K562 (cell line): ENCODE results near the gene BAIAP2L2. TPM values are rescaled to one million over a fixed set of nuclear protein-coding genes. Genes with fewer than 3 reads are reported as not detected.

ENCODE experiments used
- ATAC-seq: fragments of 200-7000 bp; cut with Tn5 transposase; 3 replicates; pipeline ENCODE4 v1.9.1; 2020; ENCODE audit warnings: moderate library complexity
- BruUV-seq: library from RNA; stranded (reverse); fragments of 400-500 nt; replicated peaks from 2 replicates; lab custom pipeline; 2021; lab: Mats Ljungman, UMichigan
- CTCF ChIA-PET: fragments of 300-600 bp; formaldehyde crosslinking; extraction: SDS; loops from one replicate; lab custom pipeline; 2021; ENCODE audit warnings: low intra/inter-chr PET ratio; lab: Yijun Ruan, JAX
- POLR2A ChIA-PET: fragments of 300-600, 350-650 bp; sonication (Branson Sonifier 250); formaldehyde crosslinking; extraction: SDS; loops from one replicate; lab custom pipeline; 2021; ENCODE audit warnings: antibody characterized with exemption, inconsistent platforms; lab: Yijun Ruan, JAX
- DNase-seq, 4 experiments: peaks; one replicate each; pipeline versions ENCODE4 v3.0.0 to v3.0.0-alpha.2; 2011 to 2018; ENCODE audit warnings: low spot score in 3 of 4, mixed read lengths in 3 of 4; ENCODE audit errors: extremely low read depth in 1 of 4
- FAIRE-seq: peaks from 2 replicates; lab custom pipeline; 2011; peaks lifted over from hg19 to GRCh38; lab: Jason Lieb, UNC
- H2AFZ ChIP-seq: 2 replicates; pipeline ENCODE4 v1.6.0; 2011; ENCODE audit warnings: low read depth, low read length, control low read depth, inconsistent platforms
- H3K27ac ChIP-seq: fragments of 200-600 bp; 3 replicates; pipeline ENCODE4 v1.8.0; 2011; ENCODE audit warnings: low read depth, mild to moderate bottlenecking, control low read depth, inconsistent platforms, low read length, moderate library complexity, mixed read lengths; ENCODE audit errors: extremely low read depth
- H3K27me3 ChIP-seq, 2 experiments: fragments of 300-600 bp in 1 of 2; 2 replicates in 1 of 2; 3 replicates in 1 of 2; pipeline versions ENCODE4 v1.6.0 to v1.8.0; 2011; ENCODE audit warnings: inconsistent platforms in 2 of 2, low read length in 2 of 2, mild to moderate bottlenecking in 1 of 2, mixed read lengths in 1 of 2, moderate library complexity in 1 of 2; ENCODE audit not compliant: control insufficient read depth in 2 of 2, insufficient read depth in 2 of 2
- H3K36me3 ChIP-seq: fragments of 300-600 bp; 3 replicates; pipeline ENCODE4 v1.8.0; 2011; ENCODE audit warnings: mild to moderate bottlenecking, low read length, inconsistent platforms; ENCODE audit not compliant: control insufficient read depth, insufficient read depth
- H3K4me1 ChIP-seq, 2 experiments: fragments of 200-600 bp in 1 of 2; replicated peaks in 1 of 2; 2 replicates in 1 of 2; 3 replicates in 1 of 2; pipeline versions ENCODE4 v1.5.1 to v1.8.0; 2011; ENCODE audit warnings: inconsistent platforms in 2 of 2, low read length in 2 of 2, mild to moderate bottlenecking in 1 of 2, mixed read lengths in 1 of 2, moderate library complexity in 1 of 2; ENCODE audit not compliant: control insufficient read depth in 2 of 2, insufficient read depth in 2 of 2
- H3K4me2 ChIP-seq: 2 replicates; pipeline ENCODE4 v1.6.1; 2011; ENCODE audit warnings: low read length, control low read depth, inconsistent platforms, mixed read lengths; ENCODE audit not compliant: insufficient read depth
- H3K4me3 ChIP-seq: fragments of 200-600 bp; sonication (generic), shearing (Covaris generic); 2 replicates; pipeline ENCODE4 v1.5.1; 2016; ENCODE audit warnings: control low read depth, inconsistent platforms
- H3K79me2 ChIP-seq: fragments of 200-600 bp; 3 replicates; pipeline ENCODE4 v1.8.0; 2011; ENCODE audit warnings: low read length, inconsistent platforms; ENCODE audit not compliant: control insufficient read depth, insufficient read depth
- H3K9ac ChIP-seq, 2 experiments: 2 replicates each; pipeline versions ENCODE4 v1.6.0 to v1.6.1; 2011; ENCODE audit warnings: low read depth in 2 of 2, low read length in 2 of 2, control low read depth in 1 of 2, inconsistent platforms in 1 of 2, mild to moderate bottlenecking in 1 of 2, mixed read lengths in 1 of 2; ENCODE audit not compliant: insufficient read depth in 1 of 2
- H3K9me1 ChIP-seq: one replicate; pipeline ENCODE4 v1.6.0; 2011; ENCODE audit warnings: inconsistent platforms, mild to moderate bottlenecking, low read length, moderate library complexity; ENCODE audit not compliant: control insufficient read depth, insufficient read depth
- H3K9me3 ChIP-seq: replicated peaks from 2 replicates; pipeline ENCODE4 v1.5.1; 2011; ENCODE audit warnings: low read depth, low read length, inconsistent platforms; ENCODE audit not compliant: control insufficient read depth, insufficient read depth
- H4K20me1 ChIP-seq: replicated peaks from 2 replicates; pipeline ENCODE4 v1.6.1; 2011; ENCODE audit warnings: low read length, inconsistent platforms, mixed read lengths; ENCODE audit not compliant: control insufficient read depth, insufficient read depth
- C11orf30 ChIP-seq: fragments of 450-650 bp; IDR thresholded peaks from 2 replicates; pipeline ENCODE4 v1.6.1; 2016; ENCODE audit warnings: low read depth, mild to moderate bottlenecking
- DLX4 ChIP-seq: fragments of 250-450 bp; sonication (Bioruptor Pico); IDR thresholded peaks from 2 replicates; pipeline ENCODE4 v1.6.1; 2021; ENCODE audit warnings: mild to moderate bottlenecking
- GABPB2 ChIP-seq: fragments of 250-450 bp; sonication (Bioruptor Pico); conservative IDR thresholded peaks from 2 replicates; pipeline ENCODE4 v1.5.1; 2021; ENCODE audit warnings: mild to moderate bottlenecking
- HNRNPUL1 ChIP-seq: fragments of 200-400 bp; formaldehyde crosslinking; IDR thresholded peaks from 2 replicates; pipeline ENCODE4 v1.6.1; 2017; ENCODE audit warnings: low read length
- IRF1 ChIP-seq: sonication (generic); formaldehyde crosslinking; IDR thresholded peaks from 2 replicates; pipeline ENCODE4 v1.8.0; 2022; ENCODE audit warnings: missing genetic modification reagents, mild to moderate bottlenecking, borderline replicate concordance
- MBD2 ChIP-seq: sonication (generic); IDR thresholded peaks from 2 replicates; pipeline ENCODE4 v1.6.1; 2016; ENCODE audit warnings: low read depth, borderline replicate concordance
- MTA1 ChIP-seq: fragments of 450-650 bp; IDR thresholded peaks from 2 replicates; pipeline ENCODE4 v1.6.1; 2017; ENCODE audit warnings: borderline replicate concordance
- PCBP2 ChIP-seq: fragments of 200-400 bp; formaldehyde crosslinking; IDR thresholded peaks from 2 replicates; pipeline ENCODE4 v1.6.1; 2018; ENCODE audit warnings: low read length, low read depth, mild to moderate bottlenecking, moderate library complexity; ENCODE audit not compliant: poor library complexity, severe bottlenecking
- PTTG1 ChIP-seq: fragments of 450-650 bp; IDR thresholded peaks from 2 replicates; pipeline ENCODE4 v1.6.1; 2016; ENCODE audit warnings: low read depth, mild to moderate bottlenecking, missing genetic modification characterization, missing compliant biosample characterization
- PYGO2 ChIP-seq: fragments of 450-650 bp; IDR thresholded peaks from 2 replicates; pipeline ENCODE4 v1.6.1; 2016; ENCODE audit warnings: mild to moderate bottlenecking, missing genetic modification characterization, moderate library complexity, missing compliant biosample characterization
- RBM34 ChIP-seq: fragments of 200-400 bp; formaldehyde crosslinking; IDR thresholded peaks from 2 replicates; pipeline ENCODE4 v1.6.1; 2018; ENCODE audit warnings: low read length, borderline replicate concordance; ENCODE audit not compliant: insufficient read depth
- SPI1 ChIP-seq: IDR thresholded peaks from 2 replicates; pipeline ENCODE4 v1.6.1; 2011; ENCODE audit warnings: low read depth, low read length, control low read depth, borderline replicate concordance
- TAF9B ChIP-seq: fragments of 450-650 bp; IDR thresholded peaks from 2 replicates; pipeline ENCODE4 v1.6.1; 2018; ENCODE audit warnings: mild to moderate bottlenecking; ENCODE audit not compliant: partially characterized antibody
- TFE3 ChIP-seq: fragments of 450-650 bp; formaldehyde crosslinking; IDR thresholded peaks from 2 replicates; pipeline ENCODE4 v1.4.0; 2020; ENCODE audit warnings: mild to moderate bottlenecking, mixed read lengths
- THAP12 ChIP-seq: fragments of 250-450 bp; sonication (Bioruptor Pico); IDR thresholded peaks from 2 replicates; pipeline ENCODE4 v1.9.0; 2021; ENCODE audit warnings: mild to moderate bottlenecking, inconsistent platforms
- ZFP30 ChIP-seq: fragments of 250-450 bp; sonication (Bioruptor Pico); IDR thresholded peaks from 2 replicates; pipeline ENCODE4 v1.8.0; 2022; ENCODE audit warnings: moderate library complexity, mild to moderate bottlenecking, inconsistent platforms, borderline replicate concordance
- ZNF41 ChIP-seq: fragments of 250-450 bp; sonication (Bioruptor Pico); conservative IDR thresholded peaks from 2 replicates; pipeline ENCODE4 v1.4.0; 2020; ENCODE audit warnings: mild to moderate bottlenecking
- ZNF668 ChIP-seq: fragments of 250-450 bp; sonication (Bioruptor Pico); IDR thresholded peaks from 2 replicates; pipeline ENCODE4 v1.8.0; 2022; ENCODE audit warnings: mild to moderate bottlenecking, inconsistent platforms
- ZNF696 ChIP-seq: fragments of 250-450 bp; sonication (Bioruptor Pico); conservative IDR thresholded peaks from 2 replicates; pipeline ENCODE4 v1.4.0; 2020; ENCODE audit warnings: mild to moderate bottlenecking, moderate library complexity
- WGBS: fragments of 100-300 bp; shearing (Covaris generic); methylation state at CpG from one replicate; pipeline ENCODE4 v1.1.6; 2016; ENCODE audit warnings: low coverage, mixed read lengths; ENCODE audit not compliant: insufficient coverage; ENCODE audit errors: missing lambda C conversion rate; 5-methylcytosine and 5-hydroxymethylcytosine counted together
- in situ Hi-C: fragments of 300-500 bp; cut with MboI; formaldehyde crosslinking; loops from 4 replicates; pipeline ENCODE4 v1.15.0; 2018; ENCODE audit warnings: inconsistent platforms, mixed read lengths
- intact Hi-C: fragments of 100-400 bp; cut with micrococcal nuclease; formaldehyde crosslinking; loops from 2 replicates; pipeline ENCODE4 v1.14.2; 2022
- polyA plus RNA-seq, 8 experiments: library from polyadenylated mRNA; depleted of rRNA in 4 of 8; stranded (reverse) in 5 of 8; unstranded in 3 of 8; fragments of >200 nt; fragmentation: Nextera tagmentation in 2 of 8; fragmentation: Illumina TruSeq in 1 of 8; extraction: Ambion mirVana in 2 of 8; extraction: Trizol in 1 of 8; gene quantifications; 2 replicates each; pipeline versions ENCODE4 v1.2.1 to v1.2.3, GENCODE V29; 2011 to 2014; ENCODE audit warnings: inconsistent platforms in 1 of 8, missing spikeins in 1 of 8
- total RNA-seq, 7 experiments: library from RNA; depleted of rRNA in 6 of 7; stranded (reverse); fragments of >200 nt in 6 of 7; fragmentation: Illumina TruSeq in 2 of 7; extraction: Trizol in 2 of 7; gene quantifications; 2 replicates each; pipeline versions ENCODE4 v1.2.1 to v1.2.3, GENCODE V29; 2011 to 2021; ENCODE audit warnings: low replicate concordance in 1 of 7

Gene BAIAP2L2
- total and polyA plus RNA-seq, 9 of the 15 experiments (the other 6 are each of a cell fraction or from before 2014, with no cell fraction given) = 0.04 to 0.22 (median 0.07) TPM; not detected in 4

- ATAC-seq (no peak), DNase-seq (no peak), FAIRE-seq (no peak)
- intact Hi-C loops = no loop called here
- H3K36me3 ChIP-seq = no peaks in the 10 kb centered on the region
- H3K4me3 ChIP-seq = no peak overlapping the region
- in situ Hi-C loops = no loop called here
- peaks cover 0 to 37% of the 10 kb centered on the region in 2 experiments; a peak in 2 of 5 replicates for H3K4me1 ChIP-seq
- no peak overlapping the region for H3K27ac ChIP-seq
- TF ChIP-seq PTTG1 (tag) (no peak), TAF9B (no peak), PCBP2 (no peak), IRF1 (CRISPR knock-in tag) (no peak), RBM34 (no peak), TFE3 (CRISPR knock-in tag) (no peak), DLX4 (no peak), HNRNPUL1 (no peak), MBD2 (no peak), PYGO2 (tag) (no peak), ZNF668 (CRISPR knock-in tag) (no peak), SPI1 (no peak), C11orf30 (no peak), MTA1 (no peak), ZNF696 (CRISPR knock-in tag) (no peak), ZNF41 (CRISPR knock-in tag) (no peak), GABPB2 (CRISPR knock-in tag) (no peak), ZFP30 (CRISPR knock-in tag) (no peak), THAP12 (CRISPR knock-in tag) (no peak)
- H3K9ac ChIP-seq = no peak overlapping the region
- ChIA-PET CTCF (no interaction called here), POLR2A (no interaction called here)
- H3K9me3 ChIP-seq = no peaks in the 10 kb centered on the region
- no peak overlapping the region for H3K4me2 ChIP-seq
- no TSS peak for BruUV-seq
- H3K79me2 ChIP-seq = no peaks in the 10 kb centered on the region
- no peaks in the 10 kb centered on the region for H3K9me1 ChIP-seq
- WGBS = 42% methylated on average over 10 of the region's 12 CpGs
- no peaks in the 10 kb centered on the region for H4K20me1 ChIP-seq
- peaks cover 0 to 16% of the 10 kb centered on the region in 2 experiments; a peak in 2 of 5 replicates for H3K27me3 ChIP-seq
- no peak overlapping the region for H2AFZ ChIP-seq
Measured at GRCh38 chr22:38077096-38077495, 33.4 kb downstream of the BAIAP2L2 start.
